ENCODE data around the gene C11orf97. TPM values are rescaled to one million over a fixed set of nuclear protein-coding genes. Genes with fewer than 3 reads are reported as not detected.

Gene C11orf97
- total and polyA plus RNA-seq, 2 of the 13 experiments (the other 11 are each of a cell fraction or from before 2014, with no cell fraction given): 0.35 TPM; not detected in 1

DNA sequence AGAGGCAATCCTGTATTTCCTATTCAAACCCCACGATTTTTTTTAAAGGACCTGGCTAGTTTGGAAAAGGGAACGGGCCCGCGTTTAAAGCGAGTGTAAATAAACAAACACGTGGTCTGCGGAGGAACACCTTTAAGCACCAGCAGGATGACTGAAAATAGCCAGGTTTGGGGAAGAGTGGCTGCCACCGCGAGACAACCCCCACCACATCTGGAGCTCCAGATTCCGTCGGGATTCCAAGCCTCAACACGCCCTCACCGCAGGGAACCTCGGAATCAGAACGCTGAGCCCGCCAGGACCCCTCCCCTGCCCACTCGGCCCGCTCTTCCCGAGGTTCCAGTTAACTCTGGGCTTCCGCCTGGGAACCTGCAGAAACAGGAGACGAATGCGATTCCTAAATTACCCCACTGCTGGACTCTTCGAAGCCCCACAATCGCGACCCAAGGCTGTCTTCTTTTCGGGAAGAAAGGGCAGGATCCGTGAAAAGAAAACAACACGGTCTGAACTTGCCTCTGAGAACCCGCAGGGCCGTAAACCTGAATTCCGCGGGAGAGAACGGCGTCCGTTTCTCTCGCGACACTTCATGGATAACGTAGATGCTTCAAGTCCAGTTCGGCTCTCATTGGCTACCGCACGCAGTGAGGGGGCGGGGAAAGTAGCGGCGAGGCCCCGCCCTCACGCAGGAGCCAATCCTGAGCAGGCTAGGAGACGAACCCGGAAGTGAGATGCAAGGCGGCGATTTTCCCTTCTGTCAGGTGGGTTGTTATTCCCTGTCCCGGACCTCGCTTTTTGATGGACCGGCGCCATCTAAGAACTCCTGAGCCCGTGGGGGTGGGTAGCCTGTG is 18.8 kb upstream of the C11orf97 start, which contains the start of the genes ANKRD49 and MRE11 (continued):
- TF ChIP-seq ZHX1 (CRISPR knock-in tag; IDR thresholded peaks at IDR 0.05; ENCODE audit: low read depth): no peak
- TF ChIP-seq KDM3A (CRISPR knock-in tag; IDR thresholded peaks at IDR 0.05; ENCODE audit: low read depth): no peak; the same call in 1 of the 2 replicates
- no peak for TF ChIP-seq ZNF20 (CRISPR knock-in tag; IDR thresholded peaks at IDR 0.05)
- TF ChIP-seq NFKB2 (CRISPR knock-in tag; IDR thresholded peaks at IDR 0.05; ENCODE audit: borderline replicate concordance): peak; percentile 27; the same call in 1 of the 2 replicates
- no peak for TF ChIP-seq NFKBIZ (CRISPR knock-in tag; IDR thresholded peaks at IDR 0.05)
- TF ChIP-seq NONO (IDR thresholded peaks at IDR 0.05): no peak
- TF ChIP-seq NONO (CRISPR knock-in tag; conservative IDR thresholded peaks at IDR 0.05): peak; percentile 61
- TF ChIP-seq FIP1L1 (IDR thresholded peaks at IDR 0.05; ENCODE audit: borderline replicate concordance, insufficient read depth, low read depth, low read length): no peak
- TF ChIP-seq, protein P1, sequence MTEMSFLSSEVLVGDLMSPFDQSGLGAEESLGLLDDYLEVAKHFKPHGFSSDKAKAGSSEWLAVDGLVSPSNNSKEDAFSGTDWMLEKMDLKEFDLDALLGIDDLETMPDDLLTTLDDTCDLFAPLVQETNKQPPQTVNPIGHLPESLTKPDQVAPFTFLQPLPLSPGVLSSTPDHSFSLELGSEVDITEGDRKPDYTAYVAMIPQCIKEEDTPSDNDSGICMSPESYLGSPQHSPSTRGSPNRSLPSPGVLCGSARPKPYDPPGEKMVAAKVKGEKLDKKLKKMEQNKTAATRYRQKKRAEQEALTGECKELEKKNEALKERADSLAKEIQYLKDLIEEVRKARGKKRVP (CRISPR knock-in tag; IDR thresholded peaks at IDR 0.05): no peak
- no peak; the same call in 1 of the 2 replicates for TF ChIP-seq AKAP8 (CRISPR knock-in tag; IDR thresholded peaks at IDR 0.05)
- no peak for TF ChIP-seq DNMT3B (CRISPR knock-in tag; conservative IDR thresholded peaks at IDR 0.05)
- TF ChIP-seq ZNF782 (CRISPR knock-in tag; IDR thresholded peaks at IDR 0.05; ENCODE audit: borderline replicate concordance): peak; percentile 16; the same call in 1 of the 2 replicates
- no peak for TF ChIP-seq ZNF569 (CRISPR knock-in tag; IDR thresholded peaks at IDR 0.05; ENCODE audit: borderline replicate concordance)
- no peak for TF ChIP-seq ZNF549 (CRISPR knock-in tag; IDR thresholded peaks at IDR 0.05)
- TF ChIP-seq, protein P2, sequence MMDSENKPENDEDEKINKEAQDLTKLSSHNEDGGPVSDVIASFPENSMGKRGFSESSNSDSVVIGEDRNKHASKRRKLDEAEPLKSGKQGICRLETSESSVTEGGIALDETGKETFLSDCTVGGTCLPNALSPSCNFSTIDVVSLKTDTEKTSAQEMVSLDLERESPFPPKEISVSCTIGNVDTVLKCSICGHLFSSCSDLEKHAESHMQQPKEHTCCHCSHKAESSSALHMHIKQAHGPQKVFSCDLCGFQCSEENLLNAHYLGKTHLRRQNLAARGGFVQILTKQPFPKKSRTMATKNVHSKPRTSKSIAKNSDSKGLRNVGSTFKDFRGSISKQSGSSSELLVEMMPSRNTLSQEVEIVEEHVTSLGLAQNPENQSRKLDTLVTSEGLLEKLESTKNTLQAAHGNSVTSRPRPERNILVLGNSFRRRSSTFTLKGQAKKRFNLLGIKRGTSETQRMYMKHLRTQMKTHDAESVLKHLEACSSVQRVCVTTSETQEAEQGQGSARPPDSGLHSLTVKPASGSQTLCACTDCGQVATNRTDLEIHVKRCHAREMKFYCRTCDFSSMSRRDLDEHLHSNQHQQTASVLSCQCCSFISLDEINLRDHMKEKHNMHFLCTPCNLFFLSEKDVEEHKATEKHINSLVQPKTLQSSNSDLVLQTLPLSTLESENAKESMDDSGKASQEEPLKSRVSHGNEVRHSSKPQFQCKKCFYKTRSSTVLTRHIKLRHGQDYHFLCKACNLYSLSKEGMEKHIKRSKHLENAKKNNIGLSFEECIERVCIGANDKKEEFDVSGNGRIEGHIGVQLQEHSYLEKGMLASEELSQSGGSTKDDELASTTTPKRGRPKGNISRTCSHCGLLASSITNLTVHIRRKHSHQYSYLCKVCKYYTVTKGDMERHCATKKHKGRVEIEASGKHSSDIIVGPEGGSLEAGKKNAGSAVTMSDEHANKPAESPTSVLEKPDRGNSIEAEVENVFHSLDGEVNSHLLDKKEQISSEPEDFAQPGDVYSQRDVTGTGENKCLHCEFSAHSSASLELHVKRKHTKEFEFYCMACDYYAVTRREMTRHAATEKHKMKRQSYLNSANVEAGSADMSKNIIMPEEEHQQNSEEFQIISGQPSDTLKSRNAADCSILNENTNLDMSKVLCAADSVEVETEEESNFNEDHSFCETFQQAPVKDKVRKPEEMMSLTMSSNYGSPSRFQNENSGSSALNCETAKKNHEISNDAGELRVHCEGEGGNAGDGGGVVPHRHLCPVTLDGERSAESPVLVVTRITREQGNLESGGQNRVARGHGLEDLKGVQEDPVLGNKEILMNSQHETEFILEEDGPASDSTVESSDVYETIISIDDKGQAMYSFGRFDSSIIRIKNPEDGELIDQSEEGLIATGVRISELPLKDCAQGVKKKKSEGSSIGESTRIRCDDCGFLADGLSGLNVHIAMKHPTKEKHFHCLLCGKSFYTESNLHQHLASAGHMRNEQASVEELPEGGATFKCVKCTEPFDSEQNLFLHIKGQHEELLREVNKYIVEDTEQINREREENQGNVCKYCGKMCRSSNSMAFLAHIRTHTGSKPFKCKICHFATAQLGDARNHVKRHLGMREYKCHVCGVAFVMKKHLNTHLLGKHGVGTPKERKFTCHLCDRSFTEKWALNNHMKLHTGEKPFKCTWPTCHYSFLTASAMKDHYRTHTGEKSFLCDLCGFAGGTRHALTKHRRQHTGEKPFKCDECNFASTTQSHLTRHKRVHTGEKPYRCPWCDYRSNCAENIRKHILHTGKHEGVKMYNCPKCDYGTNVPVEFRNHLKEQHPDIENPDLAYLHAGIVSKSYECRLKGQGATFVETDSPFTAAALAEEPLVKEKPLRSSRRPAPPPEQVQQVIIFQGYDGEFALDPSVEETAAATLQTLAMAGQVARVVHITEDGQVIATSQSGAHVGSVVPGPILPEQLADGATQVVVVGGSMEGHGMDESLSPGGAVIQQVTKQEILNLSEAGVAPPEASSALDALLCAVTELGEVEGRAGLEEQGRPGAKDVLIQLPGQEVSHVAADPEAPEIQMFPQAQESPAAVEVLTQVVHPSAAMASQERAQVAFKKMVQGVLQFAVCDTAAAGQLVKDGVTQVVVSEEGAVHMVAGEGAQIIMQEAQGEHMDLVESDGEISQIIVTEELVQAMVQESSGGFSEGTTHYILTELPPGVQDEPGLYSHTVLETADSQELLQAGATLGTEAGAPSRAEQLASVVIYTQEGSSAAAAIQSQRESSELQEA (CRISPR knock-in tag; IDR thresholded peaks at IDR 0.05; ENCODE audit: not compliant biosample characterization): peak; percentile 37
- TF ChIP-seq SP5 (CRISPR knock-in tag; IDR thresholded peaks at IDR 0.05; ENCODE audit: borderline replicate concordance, low read depth): peak; percentile 72; the same call in 1 of the 2 replicates
- TF ChIP-seq ZNF615 (CRISPR knock-in tag; IDR thresholded peaks at IDR 0.05; ENCODE audit: borderline replicate concordance): no peak

Data from HepG2 (cell line).